Chondrocyte (in vitro differentiated cells): ENCODE data around the gene GALR2. TPM values are rescaled to one million over a fixed set of nuclear protein-coding genes. Genes with fewer than 3 reads are reported as not detected.

Experiments
- DNase-seq: peaks from one replicate; pipeline ENCODE4 v3.0.0; 2021; ENCODE audit warnings: mixed read lengths, low spot score
- H3K27ac Mint-ChIP-seq: one replicate; pipeline ENCODE4 v1.8.0; 2021; ENCODE audit warnings: mild to moderate bottlenecking, moderate library complexity, mixed read lengths; ENCODE audit not compliant: unreplicated experiment
- H3K27me3 Mint-ChIP-seq: 2 replicates; pipeline ENCODE4 v1.8.0; 2021; ENCODE audit warnings: low read depth, mixed read lengths
- H3K36me3 Mint-ChIP-seq: 2 replicates; pipeline ENCODE4 v1.8.0; 2021; ENCODE audit warnings: low read depth, mixed read lengths
- H3K4me1 Mint-ChIP-seq: 2 replicates; pipeline ENCODE4 v1.8.0; 2021; ENCODE audit warnings: low read depth, mild to moderate bottlenecking, mixed read lengths
- H3K4me3 Mint-ChIP-seq: one replicate; pipeline ENCODE4 v1.8.0; 2021; ENCODE audit warnings: mild to moderate bottlenecking, moderate library complexity, mixed read lengths; ENCODE audit not compliant: unreplicated experiment
- H3K9me3 Mint-ChIP-seq: 2 replicates; pipeline ENCODE4 v1.8.0; 2021; ENCODE audit warnings: low read depth, mixed read lengths
- CTCF ChIP-seq: fragments of 200-600 bp; sonication (generic); IDR thresholded peaks from 2 replicates; pipeline ENCODE4 v1.5.0; 2021; ENCODE audit warnings: antibody characterized with exemption, mild to moderate bottlenecking, moderate library complexity
- total RNA-seq: library from RNA; stranded (reverse); gene quantifications from 3 replicates; pipeline ENCODE4 v1.2.1, GENCODE V29; 2021

Gene GALR2
- total RNA-seq, 1 donor from 2014 or later = not detected

- Mint-ChIP-seq H3K27ac (peak overlapping the region; percentile 52), H3K9me3 (no peaks in the 10 kb centered on the region), H3K27me3 (no peaks in the 10 kb centered on the region), H3K36me3 (peaks cover 52% of the 10 kb centered on the region), H3K4me3 (no peak overlapping the region), H3K4me1 (peaks cover 24% of the 10 kb centered on the region)
- TF ChIP-seq CTCF = no peak
- no peak for DNase-seq
Measured at GRCh38 chr17:76048711-76049110, 25.9 kb upstream of the GALR2 start.

DNA sequence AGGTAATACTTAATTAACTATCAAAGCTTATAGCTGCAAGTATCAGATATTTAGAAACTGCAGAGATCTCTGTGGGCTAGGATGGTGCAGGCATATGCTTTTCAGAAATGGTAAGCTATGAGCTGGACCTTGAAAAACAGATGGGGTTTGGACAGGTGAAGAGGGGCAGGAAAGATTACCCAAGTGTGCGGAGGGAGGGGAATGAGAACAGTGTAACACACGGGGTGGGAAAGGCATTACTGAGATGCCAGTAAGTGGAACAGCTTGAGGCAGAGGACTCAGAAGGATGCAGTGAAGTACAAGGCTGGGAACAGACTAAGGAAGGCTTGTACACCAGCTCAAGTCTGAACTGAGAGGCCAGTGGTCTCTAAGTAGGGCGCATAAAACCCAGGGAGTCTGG, 25.3 kb upstream of the GALR2 start:
- H3K4me3 Mint-ChIP-seq = no peak overlapping the region
- TF ChIP-seq CTCF = no peak
- H3K9me3 Mint-ChIP-seq = no peaks in the 10 kb centered on the region
- H3K27ac Mint-ChIP-seq = peak overlapping the region; percentile 52
- H3K4me1 Mint-ChIP-seq = peaks cover 30% of the 10 kb centered on the region
- H3K36me3 Mint-ChIP-seq = peaks cover 52% of the 10 kb centered on the region
- no peak for DNase-seq
- no peaks in the 10 kb centered on the region for H3K27me3 Mint-ChIP-seq

DNA sequence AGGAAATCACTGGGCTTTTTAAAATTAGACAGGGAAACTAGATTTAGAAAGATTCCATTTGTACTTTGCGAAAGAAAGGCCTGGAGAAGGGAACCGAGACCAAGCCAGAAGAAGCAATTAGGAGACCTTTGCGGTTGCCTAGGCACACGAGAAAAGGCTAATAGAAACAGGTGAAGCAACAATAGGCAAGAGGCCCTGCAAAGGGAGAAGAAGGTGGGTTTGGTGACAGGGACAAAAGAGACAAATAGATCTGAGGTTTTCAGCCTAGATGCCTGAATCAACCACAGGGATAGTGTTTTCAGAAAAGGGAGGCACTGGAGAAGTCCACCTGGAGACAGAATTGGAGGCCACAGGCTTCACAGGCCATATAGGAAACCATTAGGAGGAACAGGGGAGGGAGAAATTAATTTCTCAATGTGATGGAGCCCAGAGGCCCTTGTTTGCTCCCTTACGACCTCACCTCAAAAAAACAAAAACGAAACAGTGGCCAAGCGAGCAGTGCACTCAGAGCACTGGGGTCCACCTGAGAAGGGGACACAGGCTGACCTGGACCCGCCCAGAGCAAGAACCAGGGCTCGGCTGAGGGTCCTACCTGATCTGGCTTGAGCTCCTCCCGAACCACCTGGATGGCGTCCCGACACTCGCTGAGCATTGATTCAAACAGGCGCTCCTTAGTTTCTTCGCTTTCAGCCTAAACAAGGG, 24.6 kb upstream of the GALR2 start:
- H3K36me3 Mint-ChIP-seq = peaks cover 47% of the 10 kb centered on the region
- TF ChIP-seq CTCF = no peak

DNA sequence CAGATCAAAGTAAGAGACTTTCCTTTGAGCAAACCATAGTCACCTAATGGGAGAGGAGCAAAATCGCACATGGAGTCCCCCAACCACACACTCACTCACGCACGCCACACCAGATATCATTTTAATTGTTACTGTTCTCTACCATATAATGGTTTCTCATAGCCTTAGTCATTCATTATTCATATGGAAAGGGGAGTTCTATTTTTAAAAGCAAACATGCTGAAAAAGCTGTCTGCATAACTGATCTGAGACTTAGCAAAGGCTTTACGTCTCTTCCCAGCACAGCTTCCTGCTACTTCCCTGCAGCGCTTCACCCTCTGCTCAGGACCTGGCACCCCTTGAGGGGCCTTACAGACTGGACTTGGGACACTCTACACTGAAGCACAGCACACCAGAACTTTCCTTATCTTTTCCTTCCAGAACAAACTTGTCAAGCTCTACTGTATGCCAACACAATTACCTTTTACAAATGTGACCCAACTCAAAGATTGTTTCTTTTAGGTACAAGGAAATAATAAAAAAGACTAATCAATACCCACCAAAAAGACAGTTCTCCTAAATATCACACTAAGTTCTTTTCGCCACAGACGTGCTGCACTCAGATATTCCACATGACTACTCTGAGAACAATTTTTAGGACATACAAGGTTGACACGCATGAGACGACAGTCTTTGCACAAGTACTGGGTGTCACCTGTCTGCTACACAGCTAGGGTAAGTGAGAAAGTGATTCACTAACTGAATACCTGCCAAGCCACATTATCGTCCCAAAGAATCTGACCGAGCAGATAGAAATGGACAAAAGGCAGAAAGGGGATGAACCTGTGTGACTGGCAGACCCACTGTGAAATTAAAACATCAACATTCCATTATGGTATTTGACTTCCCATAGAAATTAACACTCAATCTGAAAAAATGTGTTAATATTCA, 23.8 kb upstream of the GALR2 start:
- Mint-ChIP-seq H3K9me3 (no peaks in the 10 kb centered on the region), H3K27me3 (no peaks in the 10 kb centered on the region), H3K4me1 (peaks cover 32% of the 10 kb centered on the region), H3K4me3 (no peak overlapping the region), H3K36me3 (peaks cover 38% of the 10 kb centered on the region), H3K27ac (peak overlapping the region; percentile 54)
- TF ChIP-seq CTCF = no peak
- DNase-seq = no peak

More for the DNA sequence above, 24.6 kb upstream of the GALR2 start:
- Mint-ChIP-seq H3K27me3 (no peaks in the 10 kb centered on the region), H3K27ac (peak overlapping the region; percentile 33), H3K9me3 (no peaks in the 10 kb centered on the region), H3K4me1 (peaks cover 32% of the 10 kb centered on the region), H3K4me3 (no peak overlapping the region)
- DNase-seq = no peak

DNA sequence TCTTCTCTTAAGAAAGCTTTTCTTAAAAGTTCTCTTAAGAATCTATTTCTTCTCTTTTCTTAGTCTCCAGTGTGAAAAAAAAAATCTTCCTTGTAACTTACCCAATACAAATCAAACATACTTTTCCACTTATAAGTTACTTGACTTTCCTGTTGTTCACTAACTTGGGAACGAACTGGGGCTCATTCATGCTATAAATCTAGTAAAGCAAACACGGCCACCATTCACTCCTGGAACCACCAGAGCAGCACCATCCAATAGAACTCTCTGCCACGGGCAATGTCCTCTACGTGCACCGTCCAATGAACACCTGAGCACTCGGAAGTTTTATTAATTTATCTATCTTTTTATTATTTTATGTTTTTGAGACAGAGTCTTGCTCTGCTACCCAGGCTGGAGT, 23.0 kb upstream of the GALR2 start:
- no peak for DNase-seq
- Mint-ChIP-seq H3K4me3 (no peak overlapping the region), H3K36me3 (peaks cover 40% of the 10 kb centered on the region), H3K27ac (peak overlapping the region; percentile 80), H3K9me3 (no peaks in the 10 kb centered on the region), H3K27me3 (no peaks in the 10 kb centered on the region), H3K4me1 (peaks cover 32% of the 10 kb centered on the region)
- no peak for TF ChIP-seq CTCF
